ENCODE data around the gene ATXN7.

The ATXN7 gene

GRCh38 chr3:63981980-63982379 lies 118.3 kb downstream of the ATXN7 start:
- DNase-seq (ENCODE audit: low read depth, low spot score) = no peak

GRCh38 chr3:63984391-63984790 lies 120.7 kb downstream of the ATXN7 start:
- no peak for DNase-seq (ENCODE audit: low read depth, low spot score)

GRCh38 chr3:63986146-63986545 lies 122.5 kb downstream of the ATXN7 start:
- DNase-seq (ENCODE audit: low read depth, low spot score) = no peak

- DNase-seq (ENCODE audit: low read depth, low spot score) = no peak
Measured at GRCh38 chr3:63986831-63987230, 123.2 kb downstream of the ATXN7 start.

- DNase-seq (ENCODE audit: low read depth, low spot score) = no peak
Measured at GRCh38 chr3:63988943-63989342, 125.3 kb downstream of the ATXN7 start.

GRCh38 chr3:63990204-63990603 lies 126.5 kb downstream of the ATXN7 start:
- DNase-seq (ENCODE audit: low read depth, low spot score) = no peak

GRCh38 chr3:63990733-63991132 lies 127.1 kb downstream of the ATXN7 start:
- no peak for DNase-seq (ENCODE audit: low read depth, low spot score)

GRCh38 chr3:63991666-63992065 lies 128.0 kb downstream of the ATXN7 start:
- DNase-seq (ENCODE audit: low read depth, low spot score) = no peak

GRCh38 chr3:63992516-63993209 lies 129.0 kb downstream of the ATXN7 start:
- DNase-seq (ENCODE audit: low read depth, low spot score) = no peak

- peak; percentile 61 for DNase-seq (ENCODE audit: low read depth, low spot score)
Measured at GRCh38 chr3:63993653-63994079, 130.0 kb downstream of the ATXN7 start.

GRCh38 chr3:63995086-63995485 lies 131.4 kb downstream of the ATXN7 start:
- DNase-seq (ENCODE audit: low read depth, low spot score) = no peak

- no peak for DNase-seq (ENCODE audit: low read depth, low spot score)
Measured at GRCh38 chr3:63998852-63999754, 135.4 kb downstream of the ATXN7 start.

- DNase-seq (ENCODE audit: low read depth, low spot score) = no peak
Measured at GRCh38 chr3:64000453-64001055, 136.9 kb downstream of the ATXN7 start.

- no peak for DNase-seq (ENCODE audit: low read depth, low spot score)
Measured at GRCh38 chr3:64002233-64002632, 138.6 kb downstream of the ATXN7 start.

GRCh38 chr3:64003589-64003988 lies 139.9 kb downstream of the ATXN7 start:
- no peak for DNase-seq (ENCODE audit: low read depth, low spot score)

GRCh38 chr3:64008017-64008416 lies 144.3 kb downstream of the ATXN7 start:
- no peak for DNase-seq (ENCODE audit: low read depth, low spot score)

- DNase-seq (ENCODE audit: low read depth, low spot score) = no peak
Measured at GRCh38 chr3:64008487-64009351, 145.1 kb downstream of the ATXN7 start.

GRCh38 chr3:64009528-64009927 lies 145.9 kb downstream of the ATXN7 start:
- DNase-seq (ENCODE audit: low read depth, low spot score) = no peak

- no peak for DNase-seq (ENCODE audit: low read depth, low spot score)
Measured at GRCh38 chr3:64010199-64010598, 146.5 kb downstream of the ATXN7 start.

- no peak for DNase-seq (ENCODE audit: low read depth, low spot score)
Measured at GRCh38 chr3:64011685-64012084, 148.0 kb downstream of the ATXN7 start.

GRCh38 chr3:64016941-64017620 lies 153.4 kb downstream of the ATXN7 start:
- DNase-seq (ENCODE audit: low read depth, low spot score) = no peak
